ENCODE measurements around the gene CCDC60.

CCDC60 gene

DNA sequence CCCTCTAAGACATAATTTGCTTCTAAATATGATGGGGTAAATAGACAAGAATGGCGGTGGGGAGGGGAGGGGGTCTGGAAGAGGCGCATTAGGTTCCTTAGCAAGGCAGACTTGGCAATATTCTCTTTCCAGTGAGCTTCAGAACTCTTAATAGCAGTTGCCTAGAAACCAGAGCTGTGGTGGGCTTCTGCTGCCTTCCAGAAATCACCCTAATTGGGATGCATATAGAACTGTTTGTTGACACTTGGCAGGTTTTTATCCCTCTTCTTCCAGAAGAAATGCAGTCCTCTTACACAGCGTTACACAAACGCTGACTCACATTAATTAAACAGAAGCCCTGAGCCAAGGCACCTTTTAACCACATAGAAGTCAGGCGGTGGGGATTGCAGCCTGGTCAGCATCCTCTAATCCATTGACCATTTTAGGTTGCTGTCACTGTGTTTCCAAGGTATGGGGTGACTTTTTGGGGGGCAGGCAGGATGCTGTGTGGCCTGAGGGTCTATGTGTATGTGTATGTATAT lies 114.1 kb downstream of the CCDC60 start:
- DNase-seq, result no peak

DNA sequence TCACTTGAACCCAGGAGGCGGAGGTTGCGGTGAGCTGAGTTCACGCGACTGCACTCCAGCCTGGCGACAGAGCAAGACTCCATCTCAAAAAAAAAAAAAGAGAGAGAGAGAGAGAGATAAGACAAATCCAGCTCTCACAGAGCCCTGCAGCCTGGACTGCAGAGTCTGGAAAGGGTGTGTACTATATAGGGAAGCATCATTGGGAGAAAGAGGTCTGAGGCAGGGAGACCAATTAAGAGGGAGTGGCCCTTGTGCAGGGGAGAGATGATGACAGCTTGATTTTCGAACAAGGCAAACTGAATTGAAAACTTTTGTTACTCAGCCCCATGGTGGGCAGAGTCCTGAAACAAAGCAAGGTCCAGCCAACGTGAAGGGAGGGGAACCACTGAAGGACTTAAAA lies 116.2 kb downstream of the CCDC60 start:
- DNase-seq, result no peak

- DNase-seq, result no peak
These were observed 122.3 kb downstream of the CCDC60 start for GRCh38 chr12:119456824-119457223.

DNA sequence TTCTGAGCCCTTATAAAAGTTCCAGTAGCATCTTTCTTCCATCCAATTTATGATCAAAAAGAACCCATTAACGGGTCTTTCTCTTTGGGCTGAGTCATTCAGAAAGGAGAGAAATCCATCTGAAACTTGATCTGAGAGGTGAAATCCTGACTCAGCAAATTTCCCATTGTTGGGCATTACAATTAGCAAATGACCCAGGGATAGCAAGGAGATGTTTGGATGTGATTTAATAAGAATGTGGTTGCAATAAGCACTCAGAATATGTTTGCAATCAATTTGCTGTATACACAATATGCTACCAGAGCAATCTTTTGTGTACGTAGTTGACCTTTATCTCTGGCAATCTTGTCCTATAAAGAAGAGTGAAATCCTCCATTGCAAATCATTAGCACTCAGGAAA lies 122.7 kb downstream of the CCDC60 start:
- no peak for DNase-seq

GRCh38 chr12:119459481-119459880 lies 125.0 kb downstream of the CCDC60 start:
- no peak for DNase-seq

DNA sequence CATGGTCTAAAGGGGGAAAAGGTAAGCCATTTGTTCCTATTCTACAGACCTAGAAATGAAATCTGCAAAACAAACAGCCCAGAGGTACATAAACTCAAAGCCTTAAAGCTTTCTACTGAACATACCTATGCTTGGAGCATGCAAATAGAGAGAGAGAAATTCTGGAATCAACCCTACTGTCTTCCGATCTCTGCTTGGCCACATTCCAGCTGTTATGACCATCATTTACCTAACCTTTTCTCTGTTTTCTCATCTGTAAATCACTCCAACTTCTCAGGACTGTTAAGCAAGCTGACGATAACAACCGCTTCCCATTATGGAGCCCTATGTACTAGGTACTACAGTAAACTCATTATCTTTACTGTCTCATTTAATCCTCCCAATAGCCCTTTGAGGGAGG lies 126.3 kb downstream of the CCDC60 start:
- DNase-seq, result no peak

DNA sequence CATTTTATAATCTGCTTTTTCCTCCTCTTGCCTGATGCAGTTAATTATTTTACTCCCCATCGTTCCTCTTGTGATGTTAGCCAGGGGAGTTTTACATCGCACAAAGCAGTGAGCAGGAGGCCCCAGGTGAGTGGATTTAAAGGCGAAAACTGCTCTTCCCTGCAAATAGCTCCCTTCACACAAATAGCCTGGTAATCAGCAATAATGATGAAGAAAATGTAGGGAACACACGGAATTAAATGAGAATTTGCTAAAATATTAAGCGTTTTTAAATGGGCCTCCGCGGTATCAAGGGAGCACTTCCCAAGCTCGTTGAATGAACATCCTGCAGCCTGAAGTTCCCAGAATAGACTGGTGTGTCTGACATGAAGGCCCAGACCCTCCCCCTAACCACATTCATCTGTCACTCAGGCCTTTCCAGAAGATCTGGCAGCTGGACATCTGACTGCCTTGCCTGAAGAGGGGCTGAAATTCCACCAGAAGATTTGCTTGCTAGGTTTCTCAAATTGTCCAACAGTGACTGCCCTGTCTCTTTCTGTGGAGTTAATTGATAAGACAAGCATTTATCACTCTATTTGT lies 127.2 kb downstream of the CCDC60 start:
- DNase-seq, result no peak

DNA sequence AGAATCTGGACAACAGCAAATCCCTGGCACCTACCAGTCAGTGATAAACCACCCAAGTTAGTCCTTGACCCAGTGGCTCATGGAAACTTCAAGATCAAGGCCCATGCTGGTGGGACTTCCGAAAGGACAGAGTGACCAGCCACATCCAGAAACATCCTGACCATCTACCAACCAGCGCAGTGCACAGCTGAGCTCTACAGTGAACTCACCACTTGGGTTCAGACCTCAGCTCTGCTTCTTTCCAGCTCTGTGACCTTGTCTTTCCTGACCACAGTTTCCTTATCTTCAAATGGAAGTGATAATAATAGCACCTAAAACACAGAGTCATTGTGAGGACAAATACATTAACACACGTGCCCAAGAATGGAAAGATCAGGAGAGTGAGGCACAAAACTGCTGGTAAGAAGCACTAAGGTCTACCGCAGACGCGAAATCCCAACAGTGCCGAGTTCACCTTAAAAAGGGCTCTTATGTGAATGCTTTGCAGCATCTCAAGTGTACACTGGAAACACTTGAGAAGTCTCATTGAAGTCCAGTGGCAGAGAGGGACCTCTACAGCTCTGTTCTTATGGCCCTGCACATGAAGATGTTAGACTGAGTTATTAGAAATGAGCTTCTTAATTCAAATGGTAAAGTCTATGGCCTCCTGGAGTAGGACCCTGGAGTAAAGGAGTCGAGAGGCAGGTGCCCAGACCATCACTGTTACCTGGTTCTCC lies 128.8 kb downstream of the CCDC60 start:
- DNase-seq, result no peak

DNA sequence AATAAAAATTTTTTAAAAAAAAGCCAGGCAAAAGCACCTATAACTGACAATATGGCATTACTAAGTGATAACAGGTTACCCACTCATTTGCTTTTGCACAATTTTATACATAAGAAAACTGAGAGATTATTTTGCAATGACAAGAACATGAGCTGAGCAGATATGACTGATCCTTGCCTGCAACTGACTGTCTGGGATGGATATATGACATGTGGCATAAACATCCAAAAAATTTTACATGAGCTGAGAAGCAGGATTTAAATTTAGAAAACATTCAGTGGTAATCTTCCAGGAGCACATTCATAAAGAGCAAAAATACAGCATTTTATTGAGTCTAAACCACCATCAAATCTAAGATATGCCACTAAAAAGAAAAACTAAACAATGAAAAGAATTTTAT lies 133.8 kb downstream of the CCDC60 start:
- DNase-seq, result no peak

DNA sequence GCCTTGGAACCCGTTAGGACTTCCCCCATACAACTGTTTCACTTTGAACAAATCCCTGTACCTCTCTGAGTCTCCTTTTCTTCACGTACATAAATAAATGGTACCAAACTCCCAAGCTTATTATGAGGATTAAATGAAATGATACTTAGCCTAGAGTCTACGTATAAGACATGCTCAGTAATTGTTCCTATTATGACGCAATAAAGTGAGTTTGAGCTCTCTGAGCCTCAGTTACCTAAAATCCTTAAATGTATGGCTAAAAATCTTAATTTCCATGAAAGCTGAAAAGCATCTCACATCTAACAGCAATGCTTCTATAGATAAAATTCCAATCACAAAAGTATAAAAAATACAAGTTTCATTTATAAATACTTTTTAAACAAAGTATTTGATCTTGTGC lies 141.1 kb downstream of the CCDC60 start:
- DNase-seq, result no peak

DNA sequence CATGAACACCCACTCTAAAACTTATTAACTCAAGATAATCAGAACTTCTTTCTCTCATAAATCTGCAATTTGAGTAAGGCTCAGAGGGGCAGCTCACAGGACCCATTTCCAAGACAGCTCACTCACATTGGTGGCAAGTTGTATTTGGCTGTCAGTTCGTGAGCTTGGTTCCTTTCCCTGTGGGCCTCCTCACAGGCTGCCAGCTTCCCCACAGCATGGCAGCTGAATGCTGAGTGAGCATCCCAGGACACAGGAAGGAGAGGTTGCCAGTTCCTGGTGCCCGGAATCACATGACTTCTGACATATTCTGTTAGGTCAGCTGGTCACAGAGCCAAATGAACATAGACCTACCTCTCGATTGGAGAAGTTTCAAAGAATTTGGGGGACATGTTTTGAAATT lies 142.4 kb downstream of the CCDC60 start:
- DNase-seq, result no peak

GRCh38 chr12:119479121-119479561 lies 144.6 kb downstream of the CCDC60 start:
- DNase-seq, result no peak

GRCh38 chr12:119480551-119480950 lies 146.0 kb downstream of the CCDC60 start:
- no peak for DNase-seq

DNA sequence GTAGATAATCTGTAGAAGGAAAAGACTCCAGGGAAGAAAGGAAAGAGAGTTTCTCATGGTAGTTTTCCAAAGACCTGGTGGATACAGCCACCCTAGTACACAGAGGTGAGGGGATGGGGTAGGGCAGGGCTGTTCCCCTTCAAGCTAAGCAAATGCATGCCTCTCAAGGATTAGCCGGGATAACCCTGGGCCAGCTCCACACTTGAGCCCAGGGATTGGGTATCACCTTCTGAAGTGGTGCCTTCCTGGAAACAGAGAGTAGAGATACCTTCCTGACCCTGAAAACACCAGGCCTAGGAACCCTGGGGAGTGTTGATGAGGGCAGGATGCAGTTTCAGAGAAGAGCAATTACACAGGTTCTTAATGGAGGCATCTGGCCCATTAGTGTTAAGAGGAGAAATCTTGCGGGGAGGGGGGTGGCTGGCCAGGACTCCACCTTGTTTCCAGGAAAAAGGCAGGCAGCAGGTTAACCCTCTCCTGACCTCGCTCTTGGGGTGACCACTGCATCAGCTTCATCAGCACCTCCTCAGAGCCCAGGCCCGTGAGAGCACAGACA lies 152.1 kb downstream of the CCDC60 start:
- no peak for DNase-seq

GRCh38 chr12:119491814-119492213 lies 157.3 kb downstream of the CCDC60 start:
- DNase-seq, result no peak

DNA sequence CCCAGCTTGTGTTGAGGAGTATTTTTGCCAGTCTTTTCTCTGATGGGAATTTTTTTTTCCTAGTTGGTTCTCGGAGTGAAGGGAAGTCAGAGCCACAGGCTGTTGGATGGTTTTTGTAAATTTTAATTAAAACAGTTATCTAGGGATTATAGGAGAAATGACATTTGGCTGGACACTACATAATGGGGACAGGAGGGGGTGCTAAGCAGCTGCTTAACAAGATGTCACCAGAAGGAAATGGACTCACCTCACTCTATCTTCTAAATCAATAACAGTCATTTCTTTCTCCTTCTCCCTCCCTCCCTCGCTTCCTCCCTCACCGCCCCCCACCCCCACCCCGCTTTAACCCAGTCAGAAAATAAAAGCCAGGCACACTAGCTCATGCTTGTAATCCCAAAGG lies 165.7 kb downstream of the CCDC60 start:
- DNase-seq, result no peak

- DNase-seq, result no peak
These were observed 166.5 kb downstream of the CCDC60 start for GRCh38 chr12:119501052-119501451.

- DNase-seq, result no peak
These were observed 170.5 kb downstream of the CCDC60 start for GRCh38 chr12:119505001-119505400.

DNA sequence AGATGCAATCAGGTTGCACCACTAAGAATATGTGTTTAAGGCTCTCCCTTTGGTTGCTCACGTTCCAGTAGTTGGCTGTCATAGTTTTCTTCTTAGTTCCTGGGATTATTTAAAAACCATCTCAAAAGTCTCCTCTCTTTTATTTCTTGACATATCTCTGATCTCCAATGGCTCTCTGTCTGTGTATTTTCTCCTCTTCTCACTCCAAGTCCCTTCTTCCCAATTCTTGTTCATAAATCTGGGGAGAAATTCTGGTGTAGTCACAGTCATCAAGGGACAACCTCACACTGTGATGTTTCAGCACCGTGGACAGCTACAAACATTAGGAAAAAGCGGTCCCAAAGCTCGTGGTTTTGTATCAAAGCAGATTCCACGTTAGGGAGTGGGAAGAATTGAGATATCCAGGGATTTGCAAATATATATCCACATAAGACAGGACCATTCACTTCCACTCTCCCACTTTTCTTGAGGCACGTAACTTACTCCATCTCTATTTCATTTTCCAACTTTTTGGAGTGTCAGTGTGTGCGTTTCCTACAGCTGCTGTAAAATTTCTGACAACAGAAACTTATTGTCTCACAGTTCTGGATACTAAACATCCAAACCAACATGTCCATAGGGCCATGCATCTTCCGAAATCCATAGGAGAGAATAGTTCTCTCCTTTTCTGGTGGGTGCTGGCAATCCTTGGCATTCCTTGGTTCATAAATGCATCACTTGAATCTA lies 178.4 kb downstream of the CCDC60 start:
- no peak for DNase-seq

DNA sequence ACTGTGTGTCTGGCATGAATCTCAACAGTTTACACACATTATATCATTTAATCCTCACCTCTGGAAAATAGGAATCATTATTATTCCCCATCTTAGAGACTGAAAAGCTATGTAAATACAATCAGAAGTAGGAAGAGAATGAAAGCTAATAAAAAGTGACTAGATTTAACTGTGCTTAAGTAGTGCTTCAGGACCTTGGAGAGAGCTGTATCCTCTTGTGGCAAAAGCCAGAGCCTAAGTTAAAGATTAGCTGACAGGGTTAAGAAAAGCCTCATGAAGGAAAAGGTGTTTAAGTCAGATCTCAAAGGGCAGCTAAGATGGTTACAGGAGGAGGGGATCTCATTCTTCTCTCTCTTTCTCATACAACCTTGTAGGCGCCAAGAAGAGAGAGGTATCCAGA lies 193.7 kb downstream of the CCDC60 start:
- DNase-seq, result no peak

DNA sequence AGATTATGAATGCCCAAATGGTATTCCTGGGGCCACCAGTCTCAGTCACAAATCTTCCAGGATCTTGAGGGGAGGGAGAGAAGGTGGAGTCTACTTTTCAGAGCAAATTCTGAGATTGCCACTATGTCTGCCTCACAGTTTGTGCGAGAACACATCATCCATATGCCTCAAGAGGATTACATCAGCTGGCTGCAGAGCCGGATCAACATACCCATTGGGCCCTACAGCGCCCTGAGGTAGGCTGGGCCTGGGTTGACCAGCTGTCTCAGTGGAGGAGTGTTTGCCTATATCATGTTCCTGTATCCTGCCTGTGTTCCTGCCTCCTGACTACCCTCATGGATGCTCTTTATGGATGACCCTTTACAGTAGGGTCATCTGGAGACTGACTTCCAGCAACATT lies 205.9 kb downstream of the CCDC60 start:
- no peak for DNase-seq

DNA sequence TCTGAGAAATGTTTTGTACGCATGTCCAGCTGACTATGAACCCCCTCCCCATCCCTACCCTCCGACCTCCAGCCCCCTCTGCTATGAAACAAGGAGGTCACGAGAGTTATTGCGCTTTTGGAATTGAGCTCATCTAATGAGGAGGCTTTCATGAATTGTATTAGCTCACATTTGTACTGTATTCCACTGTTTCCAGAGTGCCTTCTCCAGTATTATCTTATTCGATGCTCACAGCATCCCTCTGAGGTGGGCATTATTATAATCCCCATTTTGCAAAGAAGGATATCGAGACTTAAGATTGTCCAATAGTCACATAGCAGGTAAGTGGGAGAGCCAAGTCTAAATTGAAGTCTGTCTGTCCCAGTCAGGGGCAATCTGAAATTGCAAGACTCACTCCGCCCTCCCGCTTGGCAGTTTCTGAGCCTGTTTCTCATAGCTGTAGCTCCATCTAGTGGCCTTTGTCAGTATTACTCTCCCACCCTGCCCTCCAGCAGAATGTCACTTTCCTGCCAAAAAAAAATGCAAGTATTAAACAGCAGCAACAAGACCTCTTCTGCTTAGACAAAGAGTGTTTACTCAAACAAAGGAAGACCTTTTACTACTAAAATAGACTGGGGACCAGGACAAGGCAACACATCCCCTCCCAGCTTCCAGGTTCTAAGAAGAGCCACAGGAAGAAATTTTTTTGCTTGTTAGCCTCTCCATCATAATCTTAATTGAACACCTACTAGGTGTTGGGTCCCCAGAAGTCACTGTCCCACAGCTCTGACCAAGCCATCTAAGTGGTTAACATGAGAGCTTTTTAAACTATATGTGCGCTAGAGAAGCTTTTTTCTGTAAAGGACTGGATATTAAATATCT lies 210.5 kb downstream of the CCDC60 start:
- DNase-seq, result peak; percentile 43

- DNase-seq, result no peak
These were observed 211.8 kb downstream of the CCDC60 start for GRCh38 chr12:119546340-119546739.
